Colonic mucosa (tissue), 4 donors: ENCODE data around the gene SHROOM4. TPM values are rescaled to one million over a fixed set of nuclear protein-coding genes. Genes with fewer than 3 reads are reported as not detected.

Experiments used
- DNase-seq: peaks from one replicate; pipeline ENCODE4 v3.0.0-alpha.2; 2020
- H3K27ac ChIP-seq: fragments of 200-600 bp; one replicate; pipeline ENCODE4 v1.8.0; 2021
- H3K27me3 ChIP-seq: fragments of 200-600 bp; one replicate; pipeline ENCODE4 v1.8.0; 2021
- H3K36me3 ChIP-seq: fragments of 200-600 bp; one replicate; pipeline ENCODE4 v1.8.0; 2021
- H3K4me1 ChIP-seq: fragments of 200-600 bp; one replicate; pipeline ENCODE4 v1.8.0; 2021; ENCODE audit warnings: mild to moderate bottlenecking
- H3K4me3 ChIP-seq: fragments of 200-600 bp; one replicate; pipeline ENCODE4 v1.8.0; 2021
- H3K9ac ChIP-seq, 2 donors: one replicate each; pipeline ENCODE4 v1.7.0; 2013; ENCODE audit warnings: control low read depth in 2 of 2, low read depth in 2 of 2, low read length in 2 of 2
- H3K9me3 ChIP-seq: fragments of 200-600 bp; one replicate; pipeline ENCODE4 v1.8.0; 2021
- intact Hi-C: fragments of 100-400 bp; cut with DNase I; formaldehyde crosslinking; loops from one replicate; pipeline ENCODE4 v1.14.1; 2022
- total RNA-seq, 2 donors: library from RNA; stranded (reverse); fragmentation: NEBNext Ultra II Directional in 1 of 2; extraction: Animal tissue kit (Norgen Biotek cat#: 25700) in 1 of 2; gene quantifications; one replicate each; pipeline ENCODE4 v1.2.1, GENCODE V29; 2021
- TF ChIP-seq, protein P1 (sequence below): fragments of 200-600 bp; IDR thresholded peaks from one replicate; pipeline ENCODE4 v1.8.0; 2022; ENCODE audit warnings: antibody characterized with exemption, mild to moderate bottlenecking
- donor health status: healthy.
- donor health status: DM: no; HTN: no; CAD: no.
- donor health status: DM: no; HTN: no; CAD: no.

Gene SHROOM4
- total RNA-seq, 2 donors from 2014 or later, result 2.2 to 3.3 TPM

DNA sequence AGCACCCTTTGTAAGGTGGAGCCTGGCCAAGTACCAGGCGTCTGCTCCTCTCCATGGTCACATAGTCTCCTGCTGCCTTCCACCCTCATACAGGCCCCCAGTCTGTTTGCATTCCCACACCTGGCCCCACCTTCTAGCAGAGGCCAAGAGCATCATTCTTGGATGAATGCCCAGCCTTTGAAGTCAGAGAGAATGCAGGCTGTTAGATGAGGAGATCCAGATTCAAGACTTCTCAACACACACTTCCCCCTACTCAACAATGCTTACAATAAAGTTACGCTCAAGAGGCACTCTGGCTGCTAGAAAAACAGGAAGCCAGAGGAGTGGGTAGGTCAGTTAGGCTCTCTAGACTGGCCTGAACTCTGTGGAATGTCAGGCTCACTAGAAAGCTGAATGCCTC is 43.3 kb downstream of the SHROOM4 start:
- TF ChIP-seq, protein P1, sequence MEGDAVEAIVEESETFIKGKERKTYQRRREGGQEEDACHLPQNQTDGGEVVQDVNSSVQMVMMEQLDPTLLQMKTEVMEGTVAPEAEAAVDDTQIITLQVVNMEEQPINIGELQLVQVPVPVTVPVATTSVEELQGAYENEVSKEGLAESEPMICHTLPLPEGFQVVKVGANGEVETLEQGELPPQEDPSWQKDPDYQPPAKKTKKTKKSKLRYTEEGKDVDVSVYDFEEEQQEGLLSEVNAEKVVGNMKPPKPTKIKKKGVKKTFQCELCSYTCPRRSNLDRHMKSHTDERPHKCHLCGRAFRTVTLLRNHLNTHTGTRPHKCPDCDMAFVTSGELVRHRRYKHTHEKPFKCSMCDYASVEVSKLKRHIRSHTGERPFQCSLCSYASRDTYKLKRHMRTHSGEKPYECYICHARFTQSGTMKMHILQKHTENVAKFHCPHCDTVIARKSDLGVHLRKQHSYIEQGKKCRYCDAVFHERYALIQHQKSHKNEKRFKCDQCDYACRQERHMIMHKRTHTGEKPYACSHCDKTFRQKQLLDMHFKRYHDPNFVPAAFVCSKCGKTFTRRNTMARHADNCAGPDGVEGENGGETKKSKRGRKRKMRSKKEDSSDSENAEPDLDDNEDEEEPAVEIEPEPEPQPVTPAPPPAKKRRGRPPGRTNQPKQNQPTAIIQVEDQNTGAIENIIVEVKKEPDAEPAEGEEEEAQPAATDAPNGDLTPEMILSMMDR, result no peak
- no peaks in the 10 kb centered on the region for H3K27me3 ChIP-seq
- H3K27ac ChIP-seq, result peak overlapping the region; percentile 8
- no peak overlapping the region for H3K9ac ChIP-seq
- H3K36me3 ChIP-seq, result no peaks in the 10 kb centered on the region
- H3K9me3 ChIP-seq, result no peaks in the 10 kb centered on the region
- H3K4me3 ChIP-seq, result no peak overlapping the region
- intact Hi-C loops, result no loop called here
- H3K4me1 ChIP-seq, result peaks cover 6% of the 10 kb centered on the region
- DNase-seq, result peak; percentile 79

DNA sequence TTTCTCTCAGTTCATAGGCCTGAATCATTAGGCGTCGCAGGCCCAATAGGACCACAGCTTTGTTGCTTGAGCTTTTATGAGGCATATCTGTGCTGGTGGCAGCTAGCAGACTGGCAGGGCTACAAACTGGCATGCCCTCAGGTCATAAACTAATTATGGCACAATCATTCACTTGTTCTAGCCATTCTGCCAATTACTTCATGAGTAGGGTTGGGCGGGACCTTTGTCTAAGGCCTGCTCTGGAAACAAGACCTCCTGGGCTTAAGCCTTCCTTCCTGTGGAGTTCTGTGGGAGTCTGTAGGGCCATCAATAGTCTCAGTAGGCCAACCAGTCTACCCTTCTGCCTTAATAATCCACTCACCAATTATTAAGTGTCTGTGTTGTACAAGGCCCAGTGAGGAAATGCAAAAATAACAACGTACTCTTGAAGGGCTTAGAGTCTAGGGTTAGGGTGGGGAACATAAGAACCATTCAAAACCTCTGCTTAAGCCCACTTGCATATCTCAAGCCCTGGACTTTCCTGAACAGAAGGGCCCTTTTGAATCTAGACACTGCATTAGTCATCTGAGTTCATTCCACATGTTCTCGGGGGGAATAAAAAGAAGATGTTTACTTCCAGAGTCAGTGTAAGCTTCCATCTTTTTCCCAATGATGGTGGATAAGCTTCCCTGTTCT is 44.5 kb downstream of the SHROOM4 start:
- peak overlapping the region; percentile 29 for H3K27ac ChIP-seq
- TF ChIP-seq, protein P1, result no peak

DNA sequence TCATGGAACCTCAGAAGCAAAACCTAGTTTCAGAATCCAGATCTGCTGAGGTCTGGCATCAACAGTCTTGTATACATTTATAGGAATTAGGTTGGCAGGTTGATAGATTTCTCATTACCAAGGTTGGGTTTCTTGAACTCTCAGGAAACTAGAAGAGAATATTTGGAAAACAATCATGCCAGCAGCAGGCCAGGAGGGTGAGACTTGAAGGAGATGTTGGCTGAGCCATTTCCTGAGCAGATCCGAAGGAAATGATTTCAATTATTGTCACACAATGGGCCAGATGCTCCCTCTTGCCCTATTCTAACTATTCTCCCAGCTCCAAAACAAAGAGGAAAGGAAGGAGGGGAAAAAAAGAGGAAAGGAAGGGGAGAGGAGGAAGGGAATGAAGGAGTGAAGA is 45.2 kb downstream of the SHROOM4 start:
- H3K27ac ChIP-seq, result no peak overlapping the region
- TF ChIP-seq, protein P1, result no peak
- peaks cover 6% of the 10 kb centered on the region for H3K4me1 ChIP-seq
- H3K9me3 ChIP-seq, result no peaks in the 10 kb centered on the region
- H3K9ac ChIP-seq, result no peak overlapping the region
- intact Hi-C loops, result no loop called here
- H3K27me3 ChIP-seq, result no peaks in the 10 kb centered on the region
- no peak overlapping the region for H3K4me3 ChIP-seq
- H3K36me3 ChIP-seq, result no peaks in the 10 kb centered on the region
- no peak for DNase-seq

More for the DNA sequence above, 44.5 kb downstream of the SHROOM4 start:
- no peaks in the 10 kb centered on the region for H3K36me3 ChIP-seq
- intact Hi-C loops, result no loop called here
- peak; percentile 75 for DNase-seq
- H3K4me3 ChIP-seq, result no peak overlapping the region
- H3K9ac ChIP-seq, result no peak overlapping the region
- peaks cover 6% of the 10 kb centered on the region for H3K4me1 ChIP-seq
- no peaks in the 10 kb centered on the region for H3K9me3 ChIP-seq
- H3K27me3 ChIP-seq, result no peaks in the 10 kb centered on the region

DNA sequence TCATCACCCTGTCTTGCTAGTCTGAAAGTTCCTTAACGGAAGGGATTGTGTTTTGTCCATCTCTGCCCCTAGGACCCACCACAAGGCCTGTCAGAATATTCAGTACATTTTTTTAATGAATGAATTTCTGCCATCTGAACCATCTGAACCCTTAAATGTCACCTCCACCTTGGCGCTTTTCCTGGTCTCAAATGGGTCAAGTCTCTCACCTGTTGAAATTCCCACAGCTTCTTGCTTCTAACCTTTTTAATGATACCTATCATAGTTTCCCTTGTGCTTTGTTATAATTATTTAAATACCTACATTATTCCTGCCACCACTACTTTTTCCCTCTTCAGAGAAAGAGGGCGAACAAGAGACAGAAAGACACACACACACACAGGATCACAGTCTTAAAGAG is 48.0 kb downstream of the SHROOM4 start:
- TF ChIP-seq, protein P1, result no peak
- intact Hi-C loops, result no loop called here
- H3K4me1 ChIP-seq, result peaks cover under 1% of the 10 kb centered on the region
- no peaks in the 10 kb centered on the region for H3K27me3 ChIP-seq
- H3K4me3 ChIP-seq, result no peak overlapping the region
- no peak for DNase-seq
- no peaks in the 10 kb centered on the region for H3K9me3 ChIP-seq
- H3K9ac ChIP-seq, result no peak overlapping the region
- H3K36me3 ChIP-seq, result no peaks in the 10 kb centered on the region
- no peak overlapping the region for H3K27ac ChIP-seq

DNA sequence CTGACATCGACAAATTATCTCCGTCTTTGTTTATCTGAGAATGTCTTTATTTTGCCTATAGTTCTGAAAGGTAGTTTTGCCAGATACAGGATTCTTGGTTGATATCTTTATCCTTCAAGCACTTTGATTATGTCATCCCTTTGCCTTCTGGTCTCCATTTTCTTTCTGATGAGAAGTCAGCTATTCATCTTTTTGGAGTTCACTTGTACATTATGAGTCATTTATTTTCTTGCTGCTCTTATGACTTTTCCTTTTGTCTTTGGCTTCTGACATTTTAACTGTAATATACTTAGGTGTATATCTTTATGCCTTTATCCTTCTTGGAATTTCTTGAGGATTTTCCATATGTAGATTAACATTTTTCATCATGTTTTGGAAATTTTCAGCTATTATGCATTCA is 51.4 kb downstream of the SHROOM4 start:
- no peaks in the 10 kb centered on the region for H3K4me1 ChIP-seq
- intact Hi-C loops, result no loop called here

More for the DNA sequence above, 51.4 kb downstream of the SHROOM4 start:
- TF ChIP-seq, protein P1, result no peak
- Histone ChIP-seq H3K27ac (no peak overlapping the region), H3K36me3 (no peaks in the 10 kb centered on the region), H3K9me3 (no peaks in the 10 kb centered on the region), H3K4me3 (no peak overlapping the region), H3K27me3 (no peaks in the 10 kb centered on the region), H3K9ac (no peak overlapping the region)
- DNase-seq, result no peak
